GM21360 (cell line): ENCODE measurements around the gene SMTN.
"Not testable (repeated sequence)": the region's sequence is repeated elsewhere in the genome, so short reads cannot be mapped to it uniquely, and the experiment has no call there.

ENCODE experiments used
- ATAC-seq: cut with Tn5 transposase; IDR thresholded peaks from one replicate; pipeline ENCODE4 v1.9.1; 2021; ENCODE audit warnings: mild to moderate bottlenecking, moderate library complexity; ENCODE audit not compliant: unreplicated experiment

The SMTN gene

GRCh38 chr22:31089160-31090100, 8.3 kb downstream of the SMTN start:
- ATAC-seq: no peak

GRCh38 chr22:31090217-31091085, 9.3 kb downstream of the SMTN start:
- no peak for ATAC-seq

- ATAC-seq: no peak
These were observed 10.2 kb downstream of the SMTN start for GRCh38 chr22:31091106-31091975.

GRCh38 chr22:31092161-31092560, 11.0 kb downstream of the SMTN start:
- ATAC-seq: no peak

- ATAC-seq: no peak
These were observed 12.2 kb downstream of the SMTN start for GRCh38 chr22:31093086-31093850.

GRCh38 chr22:31094021-31094551, 13.0 kb downstream of the SMTN start:
- ATAC-seq: no peak

GRCh38 chr22:31094741-31095140, 13.6 kb downstream of the SMTN start:
- no peak for ATAC-seq

- no peak for ATAC-seq
These were observed 14.6 kb downstream of the SMTN start for GRCh38 chr22:31095637-31096249.

- no peak for ATAC-seq
These were observed 15.7 kb downstream of the SMTN start for GRCh38 chr22:31096657-31097279.

- not testable (repeated sequence) for ATAC-seq
These were observed 16.4 kb downstream of the SMTN start for GRCh38 chr22:31097539-31097938.

GRCh38 chr22:31097941-31098631, 17.0 kb downstream of the SMTN start:
- ATAC-seq: no peak

GRCh38 chr22:31098632-31099110, 17.6 kb downstream of the SMTN start:
- no peak for ATAC-seq

GRCh38 chr22:31099386-31099785, 18.3 kb downstream of the SMTN start:
- ATAC-seq: no peak

- ATAC-seq: no peak
These were observed 19.0 kb downstream of the SMTN start for GRCh38 chr22:31099841-31100761.

- ATAC-seq: no peak
These were observed 19.8 kb downstream of the SMTN start for GRCh38 chr22:31100762-31101525.

- ATAC-seq: no peak
These were observed 21.4 kb downstream of the SMTN start for GRCh38 chr22:31102441-31103081.
